Measurements from ENCODE around the gene OTUD3.

- TF ChIP-seq EZH2phosphoT487 (IDR thresholded peaks at IDR 0.05; ENCODE audit: borderline replicate concordance, low read length): no peak
- no peak for TF ChIP-seq CTCF (IDR thresholded peaks at IDR 0.05; ENCODE audit: low read depth, low read length, poor library complexity, severe bottlenecking)
Measured at GRCh38 chr1:19892129-19892528, 9.9 kb downstream of the OTUD3 start.
